A673 (cell line): Measurements from ENCODE around the gene GOSR1. TPM values are rescaled to one million over a fixed set of nuclear protein-coding genes. Genes with fewer than 3 reads are reported as not detected.

Experiments used
- BruUV-seq: library from RNA; stranded (reverse); fragments of 400-500 nt; replicated peaks from 2 replicates; lab custom pipeline; 2021; lab: Mats Ljungman, UMichigan
- CTCF ChIA-PET: fragments of 300-600 bp; sonication (Branson Sonifier 250); formaldehyde crosslinking; loops from one replicate; lab custom pipeline; 2022; ENCODE audit warnings: antibody characterized with exemption; lab: Charles Lee
- POLR2A ChIA-PET: fragments of 300-600 bp; sonication (Branson Sonifier 250); formaldehyde crosslinking; loops from one replicate; lab custom pipeline; 2022; ENCODE audit warnings: antibody characterized with exemption; ENCODE audit not compliant: low non-redundant PET; lab: Charles Lee
- DNase-seq: peaks from one replicate; pipeline ENCODE4 v3.0.0-alpha.2; 2015; ENCODE audit warnings: low spot score
- H3K27ac ChIP-seq: fragments of 200-600 bp; sonication (generic); 2 replicates; pipeline ENCODE4 v1.5.1; 2016; ENCODE audit warnings: mixed run types, low read depth, mild to moderate bottlenecking, mixed read lengths, antibody characterized with exemption, low read length; ENCODE audit not compliant: poor library complexity, severe bottlenecking
- H3K27me3 ChIP-seq: fragments of 200-600 bp; sonication (generic); replicated peaks from 2 replicates; pipeline ENCODE4 v1.6.1; 2017; ENCODE audit warnings: mixed run types, low read depth, mild to moderate bottlenecking, mixed read lengths, antibody characterized with exemption, low read length; ENCODE audit not compliant: insufficient read depth, poor library complexity
- H3K36me3 ChIP-seq: fragments of 200-600 bp; sonication (generic); 2 replicates; pipeline ENCODE4 v1.6.1; 2016; ENCODE audit warnings: mixed run types, mild to moderate bottlenecking, mixed read lengths, antibody characterized with exemption, low read length; ENCODE audit not compliant: insufficient read depth, poor library complexity, severe bottlenecking
- H3K4me1 ChIP-seq: fragments of 200-600 bp; sonication (generic); 2 replicates; pipeline ENCODE4 v1.6.1; 2017; ENCODE audit warnings: mixed run types, mild to moderate bottlenecking, mixed read lengths, antibody characterized with exemption, low read length; ENCODE audit not compliant: insufficient read depth, poor library complexity, severe bottlenecking
- H3K4me3 ChIP-seq: fragments of 200-600 bp; sonication (generic); 2 replicates; pipeline ENCODE4 v1.5.1; 2016; ENCODE audit warnings: low read depth, mixed run types, mild to moderate bottlenecking, mixed read lengths, low read length; ENCODE audit not compliant: poor library complexity, severe bottlenecking
- H3K9me3 ChIP-seq: fragments of 200-600 bp; sonication (generic); 2 replicates; pipeline ENCODE4 v1.6.1; 2016; ENCODE audit warnings: mixed run types, low read depth, mild to moderate bottlenecking, mixed read lengths, antibody characterized with exemption, low read length; ENCODE audit not compliant: poor library complexity, severe bottlenecking
- EZH2 ChIP-seq: fragments of 200-600 bp; sonication (generic); IDR thresholded peaks from 2 replicates; pipeline ENCODE4 v1.6.1; 2017; ENCODE audit warnings: borderline replicate concordance, low read depth, mild to moderate bottlenecking, mixed read lengths, antibody characterized with exemption, low read length; ENCODE audit not compliant: poor library complexity, severe bottlenecking
- intact Hi-C: fragments of 100-400 bp; cut with micrococcal nuclease; formaldehyde crosslinking; loops from one replicate; pipeline ENCODE4 v1.10.0; 2022; ENCODE audit not compliant: unreplicated experiment
- total RNA-seq: library from RNA; stranded (reverse); gene quantifications from 2 replicates; pipeline ENCODE4 v1.2.3, GENCODE V29; 2021
- TF ChIP-seq, protein P1 (sequence below): fragments of 300-800, 200-600 bp; sonication (generic); conservative IDR thresholded peaks from 2 replicates; pipeline ENCODE4 v1.5.1; 2017; ENCODE audit warnings: low read depth, mild to moderate bottlenecking, antibody characterized with exemption, low read length, moderate library complexity, mixed read lengths

GOSR1 gene
- total RNA-seq, 1 experiment from 2014 or later, result 69.1 TPM

DNA sequence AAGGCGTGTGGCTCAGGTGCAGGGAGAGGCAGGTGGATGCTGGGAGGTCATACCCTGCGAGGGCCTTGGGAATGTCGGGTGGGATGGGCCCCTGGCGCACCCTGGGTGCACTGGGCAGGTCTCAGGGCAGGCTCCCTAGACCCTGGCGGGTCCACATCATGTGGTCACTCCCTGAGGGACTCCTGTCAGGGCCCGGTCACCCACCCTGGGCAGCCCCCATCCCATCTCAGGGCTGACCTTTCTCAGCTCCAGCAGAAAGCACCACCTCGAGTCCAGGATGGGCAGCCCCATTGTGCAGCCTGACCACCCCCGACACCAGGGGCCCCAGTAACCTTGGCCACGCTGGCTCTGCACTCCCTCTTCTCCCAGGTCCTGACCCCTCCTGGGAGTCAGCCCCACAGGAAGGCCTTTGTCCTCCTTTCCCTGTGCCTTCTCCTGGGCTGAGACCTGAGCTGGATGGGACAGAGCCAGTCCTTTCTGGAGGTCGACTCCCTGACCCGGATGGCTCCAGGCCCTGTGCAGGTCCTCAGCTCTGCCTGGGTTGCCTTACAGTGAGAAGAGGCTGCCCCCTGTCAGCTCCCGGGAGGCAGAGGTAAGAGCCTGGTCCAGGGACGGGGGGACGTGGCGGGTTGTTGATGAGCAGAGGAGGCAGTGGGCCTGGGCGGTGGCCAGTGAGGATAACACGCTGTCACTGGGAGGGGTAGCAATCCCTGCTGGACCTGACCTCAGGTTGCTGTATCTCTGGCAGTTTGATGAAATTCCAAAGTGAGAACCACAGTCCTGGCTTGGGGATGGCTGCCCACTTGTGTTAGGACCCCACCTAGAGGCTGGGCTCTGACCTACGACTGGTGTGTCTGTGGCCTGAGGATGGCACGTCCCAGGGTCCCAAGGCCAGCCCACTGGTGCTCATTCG is 77.9 kb downstream of the GOSR1 start:
- no TSS peak for BruUV-seq
- Histone ChIP-seq H3K27me3 (no peaks in the 10 kb centered on the region), H3K9me3 (no peaks in the 10 kb centered on the region), H3K4me1 (no peaks in the 10 kb centered on the region), H3K4me3 (no peak overlapping the region), H3K27ac (no peak overlapping the region), H3K36me3 (no peaks in the 10 kb centered on the region)
- TF ChIP-seq, protein P1, sequence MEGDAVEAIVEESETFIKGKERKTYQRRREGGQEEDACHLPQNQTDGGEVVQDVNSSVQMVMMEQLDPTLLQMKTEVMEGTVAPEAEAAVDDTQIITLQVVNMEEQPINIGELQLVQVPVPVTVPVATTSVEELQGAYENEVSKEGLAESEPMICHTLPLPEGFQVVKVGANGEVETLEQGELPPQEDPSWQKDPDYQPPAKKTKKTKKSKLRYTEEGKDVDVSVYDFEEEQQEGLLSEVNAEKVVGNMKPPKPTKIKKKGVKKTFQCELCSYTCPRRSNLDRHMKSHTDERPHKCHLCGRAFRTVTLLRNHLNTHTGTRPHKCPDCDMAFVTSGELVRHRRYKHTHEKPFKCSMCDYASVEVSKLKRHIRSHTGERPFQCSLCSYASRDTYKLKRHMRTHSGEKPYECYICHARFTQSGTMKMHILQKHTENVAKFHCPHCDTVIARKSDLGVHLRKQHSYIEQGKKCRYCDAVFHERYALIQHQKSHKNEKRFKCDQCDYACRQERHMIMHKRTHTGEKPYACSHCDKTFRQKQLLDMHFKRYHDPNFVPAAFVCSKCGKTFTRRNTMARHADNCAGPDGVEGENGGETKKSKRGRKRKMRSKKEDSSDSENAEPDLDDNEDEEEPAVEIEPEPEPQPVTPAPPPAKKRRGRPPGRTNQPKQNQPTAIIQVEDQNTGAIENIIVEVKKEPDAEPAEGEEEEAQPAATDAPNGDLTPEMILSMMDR, result 0 out of 2 replicates have a peak, but pooled peaks have one; percentile 27
- TF ChIP-seq EZH2, result no peak
- CTCF ChIA-PET, result interaction anchor here (0.6 kb wide), 1 partner anchor 31 kb away, joined by 4 read pairs; no protein-coding TSS in a partner anchor
- no peak for DNase-seq
- POLR2A ChIA-PET, result no interaction called here
- intact Hi-C loops, result loop anchor here (10.0 kb wide), 1 partner anchor 50 kb away; no protein-coding TSS in a partner anchor

DNA sequence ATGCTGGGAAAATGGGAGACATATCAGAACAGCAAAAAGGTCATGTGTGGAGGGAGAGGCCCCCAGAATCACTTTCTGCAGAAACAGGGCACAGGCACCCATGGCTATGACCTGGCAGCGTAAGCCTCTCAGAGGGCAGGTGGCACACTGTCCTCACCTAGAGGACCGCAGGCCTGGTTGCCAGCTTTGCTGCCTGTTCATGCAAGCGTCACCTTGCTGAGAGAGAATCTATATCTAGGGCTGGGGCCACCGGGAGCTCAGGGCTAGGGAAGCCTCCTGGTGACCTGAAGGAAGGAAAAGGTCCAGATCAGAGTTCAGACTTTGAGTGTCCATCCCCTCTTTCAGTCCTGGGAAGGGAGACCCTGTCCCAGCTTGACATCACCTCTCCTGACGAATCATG is 78.7 kb downstream of the GOSR1 start:
- BruUV-seq, result no TSS peak
- H3K9me3 ChIP-seq, result no peaks in the 10 kb centered on the region
- H3K4me3 ChIP-seq, result no peak overlapping the region
- no peaks in the 10 kb centered on the region for H3K36me3 ChIP-seq
- intact Hi-C loops, result loop anchor here (10.0 kb wide), 1 partner anchor 51 kb away; no protein-coding TSS in a partner anchor
- ChIA-PET POLR2A (no interaction called here), CTCF (no interaction called here)
- no peak for TF ChIP-seq EZH2
- TF ChIP-seq, protein P1, result no peak
- H3K27me3 ChIP-seq, result no peaks in the 10 kb centered on the region
- H3K27ac ChIP-seq, result no peak overlapping the region
- no peak for DNase-seq
- no peaks in the 10 kb centered on the region for H3K4me1 ChIP-seq

- no peak for DNase-seq
- ChIA-PET POLR2A (no interaction called here), CTCF (no interaction called here)
- intact Hi-C loops, result loop anchor here (10.0 kb wide), 1 partner anchor 52 kb away; no protein-coding TSS in a partner anchor
- H3K4me3 ChIP-seq, result no peak overlapping the region
- H3K9me3 ChIP-seq, result no peaks in the 10 kb centered on the region
- no peak for TF ChIP-seq EZH2
- TF ChIP-seq, protein P1, result no peak
- no peaks in the 10 kb centered on the region for H3K36me3 ChIP-seq
- H3K27me3 ChIP-seq, result no peaks in the 10 kb centered on the region
- BruUV-seq, result no TSS peak
- no peaks in the 10 kb centered on the region for H3K4me1 ChIP-seq
- no peak overlapping the region for H3K27ac ChIP-seq
Observed at GRCh38 chr17:30556374-30557332, 79.4 kb downstream of the GOSR1 start.
